ENCODE data around the gene ATG5. TPM values are rescaled to one million over a fixed set of nuclear protein-coding genes. Genes with fewer than 3 reads are reported as not detected.
A peak's percentile ranks its signal among the peaks of the same experiment; 100 is the strongest.

The ATG5 gene
- total RNA-seq, 4 donors from 2014 or later = 26.1 to 43.3 (median 30.6) TPM

GRCh38 chr6:106324726-106325335 lies 729 bp downstream of the ATG5 start:
- Histone ChIP-seq H3K27me3 (peaks cover 8% of the 10 kb centered on the region), H3K9me3 (no peaks in the 10 kb centered on the region), H3K4me1 (peaks cover 0 to 25% (median 0%) of the 10 kb centered on the region in 3 donors), H3K36me3 (no peaks in the 10 kb centered on the region), H3K4me3 (peak overlapping the region; percentile 82 to 87), H3K27ac (peak overlapping the region; percentile 62 to 94 (median 88))
- TF ChIP-seq EP300 (IDR thresholded peaks at IDR 0.05) = no peak
- TF ChIP-seq POLR2A (IDR thresholded peaks at IDR 0.05) = no peak
- TF ChIP-seq, protein P1, sequence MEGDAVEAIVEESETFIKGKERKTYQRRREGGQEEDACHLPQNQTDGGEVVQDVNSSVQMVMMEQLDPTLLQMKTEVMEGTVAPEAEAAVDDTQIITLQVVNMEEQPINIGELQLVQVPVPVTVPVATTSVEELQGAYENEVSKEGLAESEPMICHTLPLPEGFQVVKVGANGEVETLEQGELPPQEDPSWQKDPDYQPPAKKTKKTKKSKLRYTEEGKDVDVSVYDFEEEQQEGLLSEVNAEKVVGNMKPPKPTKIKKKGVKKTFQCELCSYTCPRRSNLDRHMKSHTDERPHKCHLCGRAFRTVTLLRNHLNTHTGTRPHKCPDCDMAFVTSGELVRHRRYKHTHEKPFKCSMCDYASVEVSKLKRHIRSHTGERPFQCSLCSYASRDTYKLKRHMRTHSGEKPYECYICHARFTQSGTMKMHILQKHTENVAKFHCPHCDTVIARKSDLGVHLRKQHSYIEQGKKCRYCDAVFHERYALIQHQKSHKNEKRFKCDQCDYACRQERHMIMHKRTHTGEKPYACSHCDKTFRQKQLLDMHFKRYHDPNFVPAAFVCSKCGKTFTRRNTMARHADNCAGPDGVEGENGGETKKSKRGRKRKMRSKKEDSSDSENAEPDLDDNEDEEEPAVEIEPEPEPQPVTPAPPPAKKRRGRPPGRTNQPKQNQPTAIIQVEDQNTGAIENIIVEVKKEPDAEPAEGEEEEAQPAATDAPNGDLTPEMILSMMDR (IDR thresholded peaks at IDR 0.05) = no peak
- TF ChIP-seq POLR2AphosphoS5 (IDR thresholded peaks at IDR 0.05) = no peak
- 7 to 8% methylated on average over 4 to 5 of the region's 9 CpGs for WGBS, 2 donors (ENCODE audit: low coverage in 1 of 2)
- no peak for ATAC-seq

DNA sequence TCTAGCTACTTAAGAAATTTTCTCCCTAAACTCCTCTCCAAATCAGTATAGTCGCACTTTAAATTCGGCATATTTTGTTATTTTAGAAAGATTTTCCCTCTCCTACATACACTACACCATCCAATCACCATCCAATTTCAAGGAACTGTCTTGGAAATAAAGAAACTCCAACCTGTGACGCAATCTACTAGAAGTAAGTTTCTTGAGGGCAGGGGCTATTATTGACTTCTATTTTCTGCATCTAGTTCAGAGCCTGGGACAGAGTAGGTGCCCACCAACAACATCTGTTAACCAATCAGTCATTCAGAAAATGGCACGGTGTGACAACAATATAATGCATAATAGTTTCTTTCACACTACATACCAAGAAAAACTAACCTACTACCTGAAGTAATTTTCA lies 3.6 kb downstream of the ATG5 start:
- Histone ChIP-seq H3K27ac (no peak overlapping the region), H3K9me3 (no peaks in the 10 kb centered on the region), H3K36me3 (no peaks in the 10 kb centered on the region), H3K4me3 (no peak overlapping the region), H3K27me3 (no peaks in the 10 kb centered on the region), H3K4me1 (peaks cover 0 to 25% (median 0%) of the 10 kb centered on the region in 3 donors)
- 100% methylated on average over 4 of the region's 4 CpGs for WGBS, 2 donors (ENCODE audit: low coverage in 1 of 2)
- ATAC-seq = no peak
- TF ChIP-seq, protein P1 (IDR thresholded peaks at IDR 0.05) = no peak
- TF ChIP-seq POLR2AphosphoS5 (IDR thresholded peaks at IDR 0.05) (no peak), POLR2A (IDR thresholded peaks at IDR 0.05) (no peak), EP300 (IDR thresholded peaks at IDR 0.05) (no peak)

DNA sequence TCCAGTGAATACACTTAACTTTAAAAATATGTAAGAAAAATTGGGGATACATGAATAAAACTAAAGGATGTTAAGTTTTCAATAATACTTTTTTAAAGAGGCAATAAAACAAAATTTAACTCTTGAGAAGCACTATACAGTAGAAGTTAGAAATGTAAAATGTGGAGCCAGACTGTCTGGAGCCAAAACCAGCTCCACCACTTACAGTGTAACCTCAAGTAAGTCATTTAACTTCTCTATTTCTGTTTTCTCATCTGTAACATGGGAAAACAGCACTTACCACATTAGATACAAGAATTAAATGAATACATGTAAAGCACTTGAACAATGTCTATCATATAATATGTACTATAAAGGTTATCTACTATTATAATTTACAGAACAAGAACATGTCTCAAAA lies 6.7 kb downstream of the ATG5 start:
- H3K36me3 ChIP-seq = peaks cover 0 to 21% of the 10 kb centered on the region in 2 donors
- H3K27ac ChIP-seq = no peak overlapping the region
- H3K4me1 ChIP-seq = peaks cover 0 to 6% (median 0%) of the 10 kb centered on the region in 3 donors
- H3K27me3 ChIP-seq = no peaks in the 10 kb centered on the region
- no peak for ATAC-seq
- H3K4me3 ChIP-seq = no peak overlapping the region
- TF ChIP-seq, protein P1 (IDR thresholded peaks at IDR 0.05) = no peak
- no peak for TF ChIP-seq POLR2A (IDR thresholded peaks at IDR 0.05)
- no peak for TF ChIP-seq EP300 (IDR thresholded peaks at IDR 0.05)
- TF ChIP-seq POLR2AphosphoS5 (IDR thresholded peaks at IDR 0.05) = no peak
- no peaks in the 10 kb centered on the region for H3K9me3 ChIP-seq

- Histone ChIP-seq H3K27me3 (no peaks in the 10 kb centered on the region), H3K4me3 (no peak overlapping the region), H3K4me1 (no peaks in the 10 kb centered on the region), H3K27ac (no peak overlapping the region), H3K9me3 (no peaks in the 10 kb centered on the region), H3K36me3 (peaks cover 0 to 26% of the 10 kb centered on the region in 2 donors)
- 40 to 88% methylated on average over 1 to 2 of the region's 2 CpGs for WGBS, 2 donors (ENCODE audit: low coverage in 1 of 2)
- TF ChIP-seq, protein P1 (IDR thresholded peaks at IDR 0.05) = no peak
- TF ChIP-seq POLR2A (IDR thresholded peaks at IDR 0.05) (no peak), EP300 (IDR thresholded peaks at IDR 0.05) (no peak), POLR2AphosphoS5 (IDR thresholded peaks at IDR 0.05) (no peak)
- ATAC-seq = no peak
Observed at GRCh38 chr6:106318061-106318460, 7.5 kb downstream of the ATG5 start.

- no peak overlapping the region for H3K27ac ChIP-seq
- no peaks in the 10 kb centered on the region for H3K9me3 ChIP-seq
- TF ChIP-seq, protein P1 (IDR thresholded peaks at IDR 0.05) = no peak
- TF ChIP-seq POLR2A (IDR thresholded peaks at IDR 0.05) (no peak), EP300 (IDR thresholded peaks at IDR 0.05) (no peak), POLR2AphosphoS5 (IDR thresholded peaks at IDR 0.05) (no peak)
- no peaks in the 10 kb centered on the region for H3K27me3 ChIP-seq
- H3K4me1 ChIP-seq = no peaks in the 10 kb centered on the region
- no peak overlapping the region for H3K4me3 ChIP-seq
- WGBS, 2 donors (ENCODE audit: low coverage in 1 of 2) = 90 to 94% methylated on average over 3 of the region's 3 CpGs
- peaks cover 0 to 37% of the 10 kb centered on the region in 2 donors for H3K36me3 ChIP-seq
- ATAC-seq = no peak
Observed at GRCh38 chr6:106316375-106316766, 9.2 kb downstream of the ATG5 start.
